HEK293 (cell line): ENCODE data around the gene FYB2.
A peak's percentile ranks its signal among the peaks of the same experiment; 100 is the strongest.

Experiments used
- EGR2 ChIP-seq: fragments of 450-650 bp; formaldehyde crosslinking; IDR thresholded peaks from 2 replicates; pipeline ENCODE4 v1.5.1; 2016; ENCODE audit warnings: low read depth, missing biosample characterization, missing genetic modification characterization
- GFI1B ChIP-seq: fragments of 450-650 bp; formaldehyde crosslinking; IDR thresholded peaks from 2 replicates; pipeline ENCODE4 v1.5.1; 2016; ENCODE audit warnings: missing biosample characterization, missing genetic modification characterization
- KLF8 ChIP-seq: fragments of 450-650 bp; formaldehyde crosslinking; IDR thresholded peaks from 2 replicates; pipeline ENCODE4 v1.5.1; 2016; ENCODE audit warnings: missing biosample characterization, missing genetic modification characterization
- OSR2 ChIP-seq: fragments of 450-650 bp; formaldehyde crosslinking; IDR thresholded peaks from 2 replicates; pipeline ENCODE4 v1.5.1; 2016; ENCODE audit warnings: missing biosample characterization, missing genetic modification characterization
- SALL2 ChIP-seq: fragments of 450-650 bp; formaldehyde crosslinking; IDR thresholded peaks from 2 replicates; pipeline ENCODE4 v1.5.0; 2017; ENCODE audit warnings: missing biosample characterization, mild to moderate bottlenecking, missing genetic modification characterization, borderline replicate concordance
- SP7 ChIP-seq: fragments of 450-650 bp; formaldehyde crosslinking; IDR thresholded peaks from 2 replicates; pipeline ENCODE4 v1.5.1; 2016; ENCODE audit warnings: missing biosample characterization, missing genetic modification characterization
- ZBTB17 ChIP-seq: fragments of 450-650 bp; formaldehyde crosslinking; IDR thresholded peaks from 2 replicates; pipeline ENCODE4 v1.5.1; 2016; ENCODE audit warnings: missing biosample characterization, missing genetic modification characterization
- ZNF157 ChIP-seq: fragments of 450-650 bp; formaldehyde crosslinking; IDR thresholded peaks from 2 replicates; pipeline ENCODE4 v1.5.1; 2016; ENCODE audit warnings: missing biosample characterization, missing genetic modification characterization
- ZNF2 ChIP-seq: fragments of 450-650 bp; formaldehyde crosslinking; IDR thresholded peaks from 2 replicates; pipeline ENCODE4 v1.5.1; 2016; ENCODE audit warnings: missing biosample characterization, missing genetic modification characterization
- ZNF426 ChIP-seq: fragments of 450-650 bp; formaldehyde crosslinking; IDR thresholded peaks from 2 replicates; pipeline ENCODE4 v1.5.1; 2017; ENCODE audit warnings: missing biosample characterization, missing genetic modification characterization, mild to moderate bottlenecking, inconsistent platforms, moderate library complexity
- ZNF555 ChIP-seq: fragments of 450-650 bp; formaldehyde crosslinking; conservative IDR thresholded peaks from 2 replicates; pipeline ENCODE4 v1.5.1; 2017; ENCODE audit warnings: missing biosample characterization, mild to moderate bottlenecking, missing genetic modification characterization, inconsistent platforms
- ZNF629 ChIP-seq: fragments of 450-650 bp; formaldehyde crosslinking; IDR thresholded peaks from 2 replicates; pipeline ENCODE4 v1.5.1; 2017; ENCODE audit warnings: missing biosample characterization, missing genetic modification characterization
- ZNF830 ChIP-seq: fragments of 450-650 bp; IDR thresholded peaks from 2 replicates; pipeline ENCODE4 v1.5.0; 2018; ENCODE audit warnings: missing biosample characterization, missing genetic modification characterization, low read depth, mild to moderate bottlenecking, moderate library complexity
- ZSCAN23 ChIP-seq: fragments of 450-650 bp; formaldehyde crosslinking; IDR thresholded peaks from 2 replicates; pipeline ENCODE4 v1.5.1; 2016; ENCODE audit warnings: missing biosample characterization, missing genetic modification characterization
- ZXDB ChIP-seq: fragments of 450-650 bp; formaldehyde crosslinking; IDR thresholded peaks from 2 replicates; pipeline ENCODE4 v1.5.1; 2016; ENCODE audit warnings: missing biosample characterization, missing genetic modification characterization
- TF ChIP-seq, protein P1 (sequence below): fragments of 450-650 bp; formaldehyde crosslinking; IDR thresholded peaks from 2 replicates; pipeline ENCODE4 v1.5.1; 2017; ENCODE audit warnings: missing biosample characterization, mild to moderate bottlenecking, missing genetic modification characterization, moderate library complexity
- TF ChIP-seq, protein P2 (sequence below): fragments of 450-650 bp; IDR thresholded peaks from 2 replicates; pipeline ENCODE4 v1.5.1; 2018; ENCODE audit warnings: missing biosample characterization, mild to moderate bottlenecking, missing genetic modification characterization
- TF ChIP-seq, protein P3 (sequence below): fragments of 450-650 bp; formaldehyde crosslinking; IDR thresholded peaks from 2 replicates; pipeline ENCODE4 v1.5.1; 2016; ENCODE audit warnings: missing biosample characterization, missing genetic modification characterization
- TF ChIP-seq, protein P4 (sequence below): fragments of 450-650 bp; formaldehyde crosslinking; IDR thresholded peaks from 2 replicates; pipeline ENCODE4 v1.5.1; 2016; ENCODE audit warnings: missing biosample characterization, missing genetic modification characterization
- TF ChIP-seq, protein P5 (sequence below): fragments of 450-650 bp; formaldehyde crosslinking; IDR thresholded peaks from 2 replicates; pipeline ENCODE4 v1.5.1; 2016; ENCODE audit warnings: missing biosample characterization, missing genetic modification characterization

FYB2 gene

DNA sequence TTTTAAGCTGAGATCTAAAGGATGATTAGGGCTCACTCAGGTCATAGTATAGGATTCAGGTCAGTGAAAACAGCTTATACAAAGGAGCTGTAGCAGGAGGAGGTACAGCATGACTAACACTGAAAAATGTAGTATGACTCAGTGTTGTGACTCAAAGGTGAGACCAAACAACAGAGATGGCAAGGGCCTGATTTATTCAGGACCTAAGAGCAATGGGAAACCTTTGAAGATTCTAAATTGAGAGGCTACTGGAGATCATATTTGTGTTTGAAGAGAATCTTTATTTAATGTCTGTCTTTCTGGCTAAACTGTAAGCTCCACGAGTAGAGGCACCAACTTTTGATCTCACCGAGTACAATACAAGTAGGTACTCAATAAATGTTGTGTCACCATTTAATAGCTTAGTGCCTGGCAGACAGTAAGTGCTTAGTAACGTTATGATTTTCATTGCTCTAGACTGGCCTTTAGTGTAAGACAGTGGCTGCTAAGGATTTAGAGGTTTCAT lies 130.6 kb downstream of the FYB2 start (continued):
- TF ChIP-seq ZNF426 (tag by site-specific recombination) (no peak), ZNF629 (tag by site-specific recombination) (peak; percentile 91), ZNF2 (tag by site-specific recombination) (peak; percentile 54; the same call in 1 of the 2 replicates), SALL2 (no peak), SP7 (tag by site-specific recombination) (peak; percentile 97), KLF8 (tag by site-specific recombination) (peak; percentile 55), ZNF555 (no peak), OSR2 (tag by site-specific recombination) (peak; percentile 87), ZNF830 (tag by site-specific recombination) (no peak), ZSCAN23 (tag by site-specific recombination) (peak; percentile 69; the same call in 1 of the 2 replicates), ZBTB17 (peak; percentile 44; the same call in 1 of the 2 replicates), EGR2 (tag by site-specific recombination) (no peak), GFI1B (tag by site-specific recombination) (no peak), ZNF157 (tag by site-specific recombination) (no peak), ZXDB (tag by site-specific recombination) (peak; percentile 51; the same call in 1 of the 2 replicates)
- TF ChIP-seq, protein P1, sequence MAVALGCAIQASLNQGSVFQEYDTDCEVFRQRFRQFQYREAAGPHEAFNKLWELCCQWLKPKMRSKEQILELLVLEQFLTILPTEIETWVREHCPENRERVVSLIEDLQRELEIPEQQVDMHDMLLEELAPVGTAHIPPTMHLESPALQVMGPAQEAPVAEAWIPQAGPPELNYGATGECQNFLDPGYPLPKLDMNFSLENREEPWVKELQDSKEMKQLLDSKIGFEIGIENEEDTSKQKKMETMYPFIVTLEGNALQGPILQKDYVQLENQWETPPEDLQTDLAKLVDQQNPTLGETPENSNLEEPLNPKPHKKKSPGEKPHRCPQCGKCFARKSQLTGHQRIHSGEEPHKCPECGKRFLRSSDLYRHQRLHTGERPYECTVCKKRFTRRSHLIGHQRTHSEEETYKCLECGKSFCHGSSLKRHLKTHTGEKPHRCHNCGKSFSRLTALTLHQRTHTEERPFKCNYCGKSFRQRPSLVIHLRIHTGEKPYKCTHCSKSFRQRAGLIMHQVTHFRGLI = peak; percentile 7; the same call in 1 of the 2 replicates
- TF ChIP-seq, protein P2, sequence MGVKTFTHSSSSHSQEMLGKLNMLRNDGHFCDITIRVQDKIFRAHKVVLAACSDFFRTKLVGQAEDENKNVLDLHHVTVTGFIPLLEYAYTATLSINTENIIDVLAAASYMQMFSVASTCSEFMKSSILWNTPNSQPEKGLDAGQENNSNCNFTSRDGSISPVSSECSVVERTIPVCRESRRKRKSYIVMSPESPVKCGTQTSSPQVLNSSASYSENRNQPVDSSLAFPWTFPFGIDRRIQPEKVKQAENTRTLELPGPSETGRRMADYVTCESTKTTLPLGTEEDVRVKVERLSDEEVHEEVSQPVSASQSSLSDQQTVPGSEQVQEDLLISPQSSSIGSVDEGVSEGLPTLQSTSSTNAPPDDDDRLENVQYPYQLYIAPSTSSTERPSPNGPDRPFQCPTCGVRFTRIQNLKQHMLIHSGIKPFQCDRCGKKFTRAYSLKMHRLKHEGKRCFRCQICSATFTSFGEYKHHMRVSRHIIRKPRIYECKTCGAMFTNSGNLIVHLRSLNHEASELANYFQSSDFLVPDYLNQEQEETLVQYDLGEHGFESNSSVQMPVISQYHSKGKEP (tag by site-specific recombination) = no peak
- TF ChIP-seq, protein P3, sequence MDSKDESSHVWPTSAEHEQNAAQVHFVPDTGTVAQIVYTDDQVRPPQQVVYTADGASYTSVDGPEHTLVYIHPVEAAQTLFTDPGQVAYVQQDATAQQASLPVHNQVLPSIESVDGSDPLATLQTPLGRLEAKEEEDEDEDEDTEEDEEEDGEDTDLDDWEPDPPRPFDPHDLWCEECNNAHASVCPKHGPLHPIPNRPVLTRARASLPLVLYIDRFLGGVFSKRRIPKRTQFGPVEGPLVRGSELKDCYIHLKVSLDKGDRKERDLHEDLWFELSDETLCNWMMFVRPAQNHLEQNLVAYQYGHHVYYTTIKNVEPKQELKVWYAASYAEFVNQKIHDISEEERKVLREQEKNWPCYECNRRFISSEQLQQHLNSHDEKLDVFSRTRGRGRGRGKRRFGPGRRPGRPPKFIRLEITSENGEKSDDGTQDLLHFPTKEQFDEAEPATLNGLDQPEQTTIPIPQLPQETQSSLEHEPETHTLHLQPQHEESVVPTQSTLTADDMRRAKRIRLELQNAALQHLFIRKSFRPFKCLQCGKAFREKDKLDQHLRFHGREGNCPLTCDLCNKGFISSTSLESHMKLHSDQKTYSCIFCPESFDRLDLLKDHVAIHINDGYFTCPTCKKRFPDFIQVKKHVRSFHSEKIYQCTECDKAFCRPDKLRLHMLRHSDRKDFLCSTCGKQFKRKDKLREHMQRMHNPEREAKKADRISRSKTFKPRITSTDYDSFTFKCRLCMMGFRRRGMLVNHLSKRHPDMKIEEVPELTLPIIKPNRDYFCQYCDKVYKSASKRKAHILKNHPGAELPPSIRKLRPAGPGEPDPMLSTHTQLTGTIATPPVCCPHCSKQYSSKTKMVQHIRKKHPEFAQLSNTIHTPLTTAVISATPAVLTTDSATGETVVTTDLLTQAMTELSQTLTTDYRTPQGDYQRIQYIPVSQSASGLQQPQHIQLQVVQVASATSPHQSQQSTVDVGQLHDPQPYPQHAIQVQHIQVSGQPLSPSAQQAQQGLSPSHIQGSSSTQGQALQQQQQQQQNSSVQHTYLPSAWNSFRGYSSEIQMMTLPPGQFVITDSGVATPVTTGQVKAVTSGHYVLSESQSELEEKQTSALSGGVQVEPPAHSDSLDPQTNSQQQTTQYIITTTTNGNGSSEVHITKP = peak; percentile 83
- TF ChIP-seq, protein P4, sequence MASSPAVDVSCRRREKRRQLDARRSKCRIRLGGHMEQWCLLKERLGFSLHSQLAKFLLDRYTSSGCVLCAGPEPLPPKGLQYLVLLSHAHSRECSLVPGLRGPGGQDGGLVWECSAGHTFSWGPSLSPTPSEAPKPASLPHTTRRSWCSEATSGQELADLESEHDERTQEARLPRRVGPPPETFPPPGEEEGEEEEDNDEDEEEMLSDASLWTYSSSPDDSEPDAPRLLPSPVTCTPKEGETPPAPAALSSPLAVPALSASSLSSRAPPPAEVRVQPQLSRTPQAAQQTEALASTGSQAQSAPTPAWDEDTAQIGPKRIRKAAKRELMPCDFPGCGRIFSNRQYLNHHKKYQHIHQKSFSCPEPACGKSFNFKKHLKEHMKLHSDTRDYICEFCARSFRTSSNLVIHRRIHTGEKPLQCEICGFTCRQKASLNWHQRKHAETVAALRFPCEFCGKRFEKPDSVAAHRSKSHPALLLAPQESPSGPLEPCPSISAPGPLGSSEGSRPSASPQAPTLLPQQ = peak; percentile 30; the same call in 1 of the 2 replicates
- TF ChIP-seq, protein P5, sequence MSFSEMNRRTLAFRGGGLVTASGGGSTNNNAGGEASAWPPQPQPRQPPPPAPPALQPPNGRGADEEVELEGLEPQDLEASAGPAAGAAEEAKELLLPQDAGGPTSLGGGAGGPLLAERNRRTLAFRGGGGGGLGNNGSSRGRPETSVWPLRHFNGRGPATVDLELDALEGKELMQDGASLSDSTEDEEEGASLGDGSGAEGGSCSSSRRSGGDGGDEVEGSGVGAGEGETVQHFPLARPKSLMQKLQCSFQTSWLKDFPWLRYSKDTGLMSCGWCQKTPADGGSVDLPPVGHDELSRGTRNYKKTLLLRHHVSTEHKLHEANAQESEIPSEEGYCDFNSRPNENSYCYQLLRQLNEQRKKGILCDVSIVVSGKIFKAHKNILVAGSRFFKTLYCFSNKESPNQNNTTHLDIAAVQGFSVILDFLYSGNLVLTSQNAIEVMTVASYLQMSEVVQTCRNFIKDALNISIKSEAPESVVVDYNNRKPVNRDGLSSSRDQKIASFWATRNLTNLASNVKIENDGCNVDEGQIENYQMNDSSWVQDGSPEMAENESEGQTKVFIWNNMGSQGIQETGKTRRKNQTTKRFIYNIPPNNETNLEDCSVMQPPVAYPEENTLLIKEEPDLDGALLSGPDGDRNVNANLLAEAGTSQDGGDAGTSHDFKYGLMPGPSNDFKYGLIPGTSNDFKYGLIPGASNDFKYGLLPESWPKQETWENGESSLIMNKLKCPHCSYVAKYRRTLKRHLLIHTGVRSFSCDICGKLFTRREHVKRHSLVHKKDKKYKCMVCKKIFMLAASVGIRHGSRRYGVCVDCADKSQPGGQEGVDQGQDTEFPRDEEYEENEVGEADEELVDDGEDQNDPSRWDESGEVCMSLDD (tag by site-specific recombination) = no peak
